ENCODE results near the gene NUAK2.
"Not testable (repeated sequence)": the region's sequence is repeated elsewhere in the genome, so short reads cannot be mapped to it uniquely, and the experiment has no call there.

Gene NUAK2

GRCh38 chr1:205286335-205286950 is 35.1 kb downstream of the NUAK2 start:
- peak; percentile 51 for DNase-seq (ENCODE audit: low read depth)
- H3K4me3 ChIP-seq (ENCODE audit: low read length): no peak overlapping the region
- TF ChIP-seq, protein P1, sequence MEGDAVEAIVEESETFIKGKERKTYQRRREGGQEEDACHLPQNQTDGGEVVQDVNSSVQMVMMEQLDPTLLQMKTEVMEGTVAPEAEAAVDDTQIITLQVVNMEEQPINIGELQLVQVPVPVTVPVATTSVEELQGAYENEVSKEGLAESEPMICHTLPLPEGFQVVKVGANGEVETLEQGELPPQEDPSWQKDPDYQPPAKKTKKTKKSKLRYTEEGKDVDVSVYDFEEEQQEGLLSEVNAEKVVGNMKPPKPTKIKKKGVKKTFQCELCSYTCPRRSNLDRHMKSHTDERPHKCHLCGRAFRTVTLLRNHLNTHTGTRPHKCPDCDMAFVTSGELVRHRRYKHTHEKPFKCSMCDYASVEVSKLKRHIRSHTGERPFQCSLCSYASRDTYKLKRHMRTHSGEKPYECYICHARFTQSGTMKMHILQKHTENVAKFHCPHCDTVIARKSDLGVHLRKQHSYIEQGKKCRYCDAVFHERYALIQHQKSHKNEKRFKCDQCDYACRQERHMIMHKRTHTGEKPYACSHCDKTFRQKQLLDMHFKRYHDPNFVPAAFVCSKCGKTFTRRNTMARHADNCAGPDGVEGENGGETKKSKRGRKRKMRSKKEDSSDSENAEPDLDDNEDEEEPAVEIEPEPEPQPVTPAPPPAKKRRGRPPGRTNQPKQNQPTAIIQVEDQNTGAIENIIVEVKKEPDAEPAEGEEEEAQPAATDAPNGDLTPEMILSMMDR (conservative IDR thresholded peaks at IDR 0.05; ENCODE audit: low read length): no peak

GRCh38 chr1:205285381-205286101 is 36.0 kb downstream of the NUAK2 start:
- peak; percentile 30 for DNase-seq (ENCODE audit: low read depth)
- TF ChIP-seq, protein P1 (conservative IDR thresholded peaks at IDR 0.05; ENCODE audit: low read length): no peak
- H3K4me3 ChIP-seq (ENCODE audit: low read length): no peak overlapping the region

DNA sequence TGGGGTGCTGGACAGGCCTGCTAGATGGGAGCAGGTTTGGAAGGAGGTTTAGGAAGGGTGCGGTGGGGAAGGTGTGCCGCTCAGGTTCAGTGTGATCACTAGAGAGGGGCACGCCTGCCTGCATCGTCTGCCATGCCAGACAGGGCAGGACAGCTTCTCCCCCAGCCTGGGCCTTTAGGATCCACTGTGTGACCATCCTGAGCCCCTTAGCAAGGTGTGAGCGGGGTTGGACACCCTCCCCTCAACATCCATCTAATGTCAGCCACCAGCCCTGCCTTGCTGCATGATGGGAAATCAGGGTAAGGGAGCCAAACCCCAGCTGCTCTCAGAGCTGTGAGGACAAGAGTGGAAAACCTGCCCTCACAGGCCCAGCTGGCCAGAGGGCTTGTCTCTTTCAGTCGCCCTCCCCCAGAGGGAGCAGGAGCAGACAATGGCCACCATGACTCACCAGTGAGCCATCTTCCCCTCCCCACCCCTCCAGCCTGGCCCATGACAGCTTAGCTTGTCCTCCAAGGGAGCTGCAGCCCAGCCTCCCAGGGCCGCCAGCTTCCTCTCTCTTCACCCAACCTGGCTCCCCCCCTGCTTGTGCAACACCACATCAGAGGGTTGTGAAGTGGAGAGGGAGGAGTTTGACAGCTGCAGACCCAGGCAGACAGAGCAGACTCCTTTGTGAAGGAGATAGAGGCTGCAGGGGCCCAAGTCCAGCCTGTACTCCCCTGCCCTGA is 37.0 kb downstream of the NUAK2 start:
- TF ChIP-seq, protein P1 (conservative IDR thresholded peaks at IDR 0.05; ENCODE audit: low read length): peak; percentile 39; the same call in 1 of the 2 replicates
- peak; percentile 99 for DNase-seq (ENCODE audit: low read depth)
- H3K4me3 ChIP-seq (ENCODE audit: low read length): no peak overlapping the region

- H3K4me3 ChIP-seq (ENCODE audit: low read length): no peak overlapping the region
- TF ChIP-seq, protein P1 (conservative IDR thresholded peaks at IDR 0.05; ENCODE audit: low read length): no peak
- no peak for DNase-seq (ENCODE audit: low read depth)
Measured at GRCh38 chr1:205283270-205284147, 38.0 kb downstream of the NUAK2 start.

DNA sequence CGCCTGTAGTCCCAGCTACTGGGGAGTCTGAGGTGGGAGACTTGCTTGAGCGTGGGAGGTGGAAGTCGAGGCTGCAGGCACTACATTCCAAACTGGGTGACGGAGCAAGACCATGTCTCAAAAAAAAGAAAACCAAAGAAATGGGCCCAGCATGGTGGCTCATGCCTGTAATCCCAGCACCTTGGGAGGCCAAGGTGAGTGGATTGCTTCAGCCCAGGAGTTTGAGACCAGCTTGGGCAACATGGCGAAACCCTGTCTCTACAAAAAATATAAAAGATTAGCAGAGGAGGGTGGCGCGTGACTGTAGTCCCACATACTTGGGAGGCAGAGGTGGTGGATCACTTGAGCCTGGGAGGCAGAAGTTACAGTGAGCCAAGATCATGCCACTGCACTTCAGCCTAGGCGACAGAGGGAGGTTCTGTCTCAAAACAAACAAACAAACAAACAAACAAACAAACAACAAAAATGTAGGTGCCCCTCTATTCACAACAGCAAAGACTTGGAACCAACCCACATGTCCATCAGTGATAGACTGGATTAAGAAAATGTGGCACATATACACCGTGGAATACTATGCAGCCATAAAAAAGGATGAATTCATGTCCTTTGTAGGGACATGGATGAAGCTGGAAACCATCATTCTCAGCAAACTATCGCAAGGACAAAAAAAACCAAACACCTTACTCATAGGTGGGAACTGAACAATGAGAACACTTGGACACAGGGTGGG is 40.7 kb downstream of the NUAK2 start:
- H3K4me3 ChIP-seq (ENCODE audit: low read length): not testable (repeated sequence)

GRCh38 chr1:205279986-205280385 is 41.6 kb downstream of the NUAK2 start:
- DNase-seq (ENCODE audit: low read depth): no peak
- H3K4me3 ChIP-seq (ENCODE audit: low read length): no peak overlapping the region
- TF ChIP-seq, protein P1 (conservative IDR thresholded peaks at IDR 0.05; ENCODE audit: low read length): no peak

More for the DNA sequence above, 40.7 kb downstream of the NUAK2 start:
- not testable (repeated sequence) for DNase-seq (ENCODE audit: low read depth)

Data from AG10803 (cell line).